Muscle of leg (tissue), 11 donors: ENCODE results near the gene SELENBP1. TPM values are rescaled to one million over a fixed set of nuclear protein-coding genes. Genes with fewer than 3 reads are reported as not detected.
A peak's percentile ranks its signal among the peaks of the same experiment; 100 is the strongest.
"Not testable (repeated sequence)": the region's sequence is repeated elsewhere in the genome, so short reads cannot be mapped to it uniquely, and the experiment has no call there.

Source experiments
- DNase-seq: peaks from one replicate; pipeline ENCODE4 v3.0.0; 2013
- H3K27ac ChIP-seq: one replicate; pipeline ENCODE4 v1.5.1; 2013; ENCODE audit warnings: mild to moderate bottlenecking, low read length, control low read depth
- H3K27me3 ChIP-seq: one replicate; pipeline ENCODE4 v1.6.1; 2013; ENCODE audit warnings: low read length; ENCODE audit not compliant: control insufficient read depth, insufficient read depth
- H3K36me3 ChIP-seq: one replicate; pipeline ENCODE4 v1.6.1; 2013; ENCODE audit warnings: low read length; ENCODE audit not compliant: control insufficient read depth, insufficient read depth
- H3K4me1 ChIP-seq: one replicate; pipeline ENCODE4 v1.6.1; 2013; ENCODE audit warnings: low read length; ENCODE audit not compliant: control insufficient read depth, insufficient read depth
- H3K4me3 ChIP-seq: one replicate; pipeline ENCODE4 v1.5.1; 2013; ENCODE audit warnings: low read length, control low read depth
- H3K9me3 ChIP-seq: replicated peaks from 2 replicates; pipeline ENCODE4 v1.6.1; 2013; ENCODE audit warnings: low read depth, low read length; ENCODE audit not compliant: control insufficient read depth
- WGBS: methylation state at CpG from one replicate; pipeline ENCODE4 v1.1.5; 2013; ENCODE audit warnings: missing lambda C conversion rate; ENCODE audit not compliant: insufficient coverage; 5-methylcytosine and 5-hydroxymethylcytosine counted together
- polyA plus RNA-seq, 8 donors: library from polyadenylated mRNA; unstranded; fragments of 120-200 nt; gene quantifications; one replicate each; pipeline versions ENCODE4 v1.2.1 to v1.2.3, GENCODE V29; 2013; ENCODE audit warnings: inconsistent platforms in 1 of 8, low replicate concordance in 1 of 8; ENCODE audit not compliant: insufficient read length in 8 of 8, insufficient read depth in 1 of 8
- total RNA-seq: library from RNA; stranded (reverse); fragments of 120-200 nt; gene quantifications from one replicate; pipeline ENCODE4 v1.2.4, GENCODE V29; 2013

The SELENBP1 gene
- total and polyA plus RNA-seq, 9 donors, result 28.2 to 50.1 (median 36.5) TPM

DNA sequence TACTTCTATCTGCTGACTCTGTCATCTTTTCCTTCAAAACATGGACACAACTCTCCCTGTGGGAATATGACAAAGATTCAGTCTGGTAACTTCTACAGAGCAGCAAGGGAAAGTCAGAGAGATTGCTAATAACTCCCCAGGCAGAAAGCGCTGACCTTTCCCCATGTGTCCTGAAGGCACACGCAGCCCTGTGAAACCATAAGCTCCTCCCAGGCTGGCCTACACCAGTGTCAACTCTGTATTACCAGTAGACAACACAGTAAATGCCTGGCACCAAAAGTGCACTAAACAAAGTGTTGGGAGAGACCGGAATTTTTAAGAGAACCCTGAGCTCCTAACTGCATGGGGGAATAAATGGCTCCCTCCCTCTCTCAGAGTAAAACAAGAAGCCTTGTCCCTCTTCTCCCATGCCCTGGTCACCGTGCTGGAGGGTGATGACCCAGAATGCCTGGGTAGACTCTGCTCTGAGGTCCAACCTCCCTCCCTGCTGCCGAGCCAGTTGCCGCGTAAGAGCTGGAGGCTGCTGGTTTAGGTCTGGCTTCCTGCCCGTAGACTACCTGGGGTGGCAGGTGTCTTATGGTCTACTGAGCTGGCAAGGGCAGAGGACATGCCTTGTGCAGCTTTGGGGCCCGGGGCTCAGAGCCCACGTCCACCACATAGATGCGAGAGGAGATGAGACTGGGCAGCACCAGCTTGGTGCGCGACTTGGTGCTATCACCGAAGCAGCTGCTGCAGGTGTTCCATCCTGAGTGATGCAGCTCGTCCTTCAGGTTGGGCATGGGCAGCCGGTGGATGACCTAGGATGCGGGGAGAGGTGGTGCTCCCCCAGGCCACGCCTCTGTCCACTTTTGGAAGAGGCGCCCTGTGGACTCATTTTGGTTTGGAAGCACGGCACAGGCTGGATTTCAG, 3.9 kb downstream of the SELENBP1 start:
- no peak overlapping the region for H3K4me3 ChIP-seq
- no peak for DNase-seq
- H3K4me1 ChIP-seq, result peaks cover 45% of the 10 kb centered on the region
- H3K27ac ChIP-seq, result no peak overlapping the region
- H3K9me3 ChIP-seq, result no peaks in the 10 kb centered on the region
- 90% methylated on average over 19 of the region's 20 CpGs for WGBS
- H3K36me3 ChIP-seq, result peaks cover 36% of the 10 kb centered on the region
- H3K27me3 ChIP-seq, result no peaks in the 10 kb centered on the region

GRCh38 chr1:151367658-151368392, 4.7 kb downstream of the SELENBP1 start:
- Histone ChIP-seq H3K27me3 (no peaks in the 10 kb centered on the region), H3K36me3 (peaks cover 40% of the 10 kb centered on the region), H3K9me3 (peaks cover 2% of the 10 kb centered on the region), H3K4me3 (no peak overlapping the region), H3K4me1 (peaks cover 41% of the 10 kb centered on the region), H3K27ac (no peak overlapping the region)
- DNase-seq, result no peak
- 100% methylated on average over 1 of the region's 8 CpGs for WGBS

- WGBS, result 83% methylated on average over 2 of the region's 4 CpGs
- Histone ChIP-seq H3K27me3 (no peaks in the 10 kb centered on the region), H3K27ac (no peak overlapping the region), H3K9me3 (peaks cover 10% of the 10 kb centered on the region), H3K36me3 (peaks cover 40% of the 10 kb centered on the region), H3K4me1 (peaks cover 14% of the 10 kb centered on the region), H3K4me3 (no peak overlapping the region)
- no peak for DNase-seq
These were observed 7.5 kb downstream of the SELENBP1 start for GRCh38 chr1:151364996-151365395.

GRCh38 chr1:151362308-151363155, 10.0 kb downstream of the SELENBP1 start:
- peaks cover 10% of the 10 kb centered on the region for H3K9me3 ChIP-seq
- WGBS, result 85% methylated on average over 2 of the region's 3 CpGs
- no peaks in the 10 kb centered on the region for H3K4me1 ChIP-seq
- DNase-seq, result no peak
- no peak overlapping the region for H3K27ac ChIP-seq
- peaks cover 29% of the 10 kb centered on the region for H3K36me3 ChIP-seq
- H3K4me3 ChIP-seq, result no peak overlapping the region
- H3K27me3 ChIP-seq, result no peaks in the 10 kb centered on the region

DNA sequence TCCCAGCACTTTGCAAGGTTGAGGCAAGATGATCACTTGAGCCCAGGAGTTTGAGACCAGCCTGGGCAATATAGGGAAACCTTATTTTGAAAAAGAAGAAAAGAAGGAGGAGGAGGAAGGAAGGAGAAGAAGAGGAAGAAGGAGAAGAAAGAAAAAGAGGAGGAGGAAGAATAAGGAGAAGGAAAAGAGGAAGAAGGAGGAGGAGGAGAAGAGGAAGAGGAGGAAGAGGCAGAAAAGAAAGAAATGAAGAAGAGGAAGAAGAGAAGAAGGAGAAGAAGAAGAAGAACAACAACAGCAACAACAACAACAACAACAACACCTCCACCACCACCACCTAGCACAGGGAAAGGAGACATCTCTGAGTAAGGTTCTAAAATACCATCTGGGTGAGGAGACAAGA, 10.6 kb downstream of the SELENBP1 start:
- Histone ChIP-seq H3K4me1 (no peaks in the 10 kb centered on the region), H3K27ac (no peak overlapping the region)
- DNase-seq, result no peak

DNA sequence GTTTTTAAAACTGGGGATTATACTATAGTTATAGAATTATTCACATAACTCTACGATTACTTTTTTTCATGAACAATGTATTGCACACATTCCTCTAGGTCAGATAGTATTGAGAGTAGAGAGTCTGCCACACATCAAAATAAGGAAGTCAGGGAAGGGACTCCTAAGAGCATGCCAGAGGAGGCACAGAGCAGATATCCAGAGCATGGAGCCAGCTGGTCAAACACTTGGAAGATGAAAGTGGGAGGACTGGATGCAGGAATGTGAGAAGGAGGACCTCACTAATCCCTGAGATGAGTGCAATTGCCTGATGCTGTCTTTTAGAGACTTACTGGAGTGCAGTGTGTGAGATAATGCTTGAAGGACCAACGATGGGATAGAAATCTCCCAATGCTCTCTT, 15.8 kb downstream of the SELENBP1 start:
- WGBS, result no CpG with 5 or more reads among the region's 2 CpGs
- no peaks in the 10 kb centered on the region for H3K36me3 ChIP-seq
- peaks cover 6% of the 10 kb centered on the region for H3K9me3 ChIP-seq
- H3K27me3 ChIP-seq, result no peaks in the 10 kb centered on the region
- H3K4me3 ChIP-seq, result no peak overlapping the region
- no peak overlapping the region for H3K27ac ChIP-seq
- DNase-seq, result no peak
- H3K4me1 ChIP-seq, result no peaks in the 10 kb centered on the region

More for the DNA sequence above, 10.6 kb downstream of the SELENBP1 start:
- Histone ChIP-seq H3K27me3 (no peaks in the 10 kb centered on the region), H3K4me3 (no peak overlapping the region), H3K9me3 (peaks cover 10% of the 10 kb centered on the region), H3K36me3 (peaks cover 27% of the 10 kb centered on the region)

DNA sequence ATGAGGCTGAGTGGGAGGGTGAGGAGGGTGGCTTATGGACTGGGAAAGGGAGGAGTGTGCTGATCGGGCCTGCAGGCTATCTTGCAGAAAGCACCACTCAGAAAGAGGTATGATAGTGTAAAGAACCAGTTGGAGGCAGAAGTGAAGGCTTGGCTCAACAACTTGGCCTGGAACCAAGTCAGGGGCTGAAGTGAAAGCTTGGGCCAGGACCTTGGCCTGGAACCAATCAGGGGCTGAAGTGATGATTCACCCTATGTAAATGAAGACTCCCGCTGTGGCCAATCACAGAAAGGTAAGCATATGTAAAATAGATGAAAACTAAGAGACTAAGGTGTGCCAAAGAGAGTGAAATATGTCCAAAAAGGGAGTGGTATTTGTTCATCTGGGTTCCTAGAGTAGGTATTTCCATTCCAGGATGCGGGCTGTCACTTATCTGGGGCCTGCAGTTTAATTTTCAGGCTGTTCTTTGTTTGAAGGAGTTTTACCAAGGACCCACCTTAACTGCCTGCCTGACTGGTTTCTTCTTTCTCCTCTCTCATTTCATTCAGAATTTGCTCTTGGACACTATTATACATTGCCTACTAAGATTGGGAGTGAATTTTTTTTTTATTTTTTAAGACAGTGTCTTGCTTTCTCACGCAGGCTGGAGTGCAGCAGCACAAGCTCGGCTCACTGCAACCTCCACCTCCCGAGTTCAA, 20.3 kb downstream of the SELENBP1 start:
- WGBS, result 92% methylated on average over 2 of the region's 6 CpGs
- no peak overlapping the region for H3K27ac ChIP-seq

GRCh38 chr1:151350323-151350722, 22.2 kb downstream of the SELENBP1 start:
- not testable (repeated sequence) for H3K4me3 ChIP-seq, H3K36me3 ChIP-seq, H3K9me3 ChIP-seq, H3K27ac ChIP-seq, DNase-seq, H3K27me3 ChIP-seq
- H3K4me1 ChIP-seq, result peaks cover 15% of the 10 kb centered on the region
- WGBS, result 73% methylated on average over 2 of the region's 9 CpGs

More for the DNA sequence above, 20.3 kb downstream of the SELENBP1 start:
- Histone ChIP-seq H3K27me3 (no peaks in the 10 kb centered on the region), H3K9me3 (peaks cover 8% of the 10 kb centered on the region), H3K4me3 (no peak overlapping the region), H3K4me1 (peaks cover 4% of the 10 kb centered on the region), H3K36me3 (no peaks in the 10 kb centered on the region)
- DNase-seq, result no peak

DNA sequence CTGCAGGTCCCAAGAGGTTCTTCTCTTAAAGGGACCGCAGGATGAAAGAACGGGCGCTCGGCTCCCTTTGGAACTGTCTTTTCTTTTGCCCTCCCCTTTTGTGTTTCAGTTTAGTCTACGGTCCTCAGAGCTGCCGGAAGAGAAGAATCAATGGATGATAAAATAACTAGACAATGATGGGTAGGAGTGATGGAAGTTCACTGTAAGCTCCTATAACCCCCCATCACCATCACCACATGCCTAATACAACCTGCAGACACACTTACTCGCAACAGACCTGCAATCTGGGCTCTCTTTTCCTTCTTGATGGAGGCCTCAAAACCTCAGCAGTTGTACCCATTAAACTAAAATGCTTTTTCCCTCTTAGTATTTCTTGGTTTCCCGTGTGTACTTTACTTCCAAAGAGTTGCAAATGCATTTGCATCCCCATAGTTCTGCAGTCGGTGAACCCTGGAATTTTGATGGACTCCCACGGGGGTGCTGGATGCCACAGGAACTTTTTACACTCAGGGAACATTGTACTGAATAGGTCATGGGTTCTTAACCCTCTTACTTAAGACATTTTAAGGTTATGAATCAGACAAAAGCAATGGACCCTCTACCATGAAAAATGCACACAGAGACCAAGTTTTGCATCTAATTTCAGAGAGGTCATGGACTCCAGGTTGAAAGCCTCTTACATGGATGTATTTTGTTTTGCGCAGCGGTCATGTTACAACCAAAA, 24.8 kb downstream of the SELENBP1 start:
- H3K36me3 ChIP-seq, result peaks cover 31% of the 10 kb centered on the region
- peak overlapping the region; percentile 82 for H3K4me3 ChIP-seq
- peak overlapping the region; percentile 56 for H3K27ac ChIP-seq
- WGBS, result 13% methylated on average over 1 of the region's 12 CpGs
- H3K9me3 ChIP-seq, result peaks cover 8% of the 10 kb centered on the region
- no peaks in the 10 kb centered on the region for H3K27me3 ChIP-seq
- no peak for DNase-seq
- H3K4me1 ChIP-seq, result peaks cover 15% of the 10 kb centered on the region
